H9 (cell line): ENCODE results near the gene CETP. TPM values are rescaled to one million over a fixed set of nuclear protein-coding genes. Genes with fewer than 3 reads are reported as not detected.

Source experiments
- DNase-seq: peaks from one replicate; pipeline ENCODE4 v3.0.0-alpha.2; 2017
- H2AFZ ChIP-seq: one replicate; pipeline ENCODE4 v1.6.1; 2013; ENCODE audit warnings: mild to moderate bottlenecking, low read length, control low read depth, moderate library complexity
- H2AK5ac ChIP-seq: 2 replicates; pipeline ENCODE4 v1.6.1; 2013; ENCODE audit warnings: low read length, control low read depth, mixed read lengths; ENCODE audit not compliant: insufficient read length
- H2BK120ac ChIP-seq: one replicate; pipeline ENCODE4 v1.6.1; 2013; ENCODE audit warnings: low read depth, mild to moderate bottlenecking, low read length, control low read depth, inconsistent platforms; ENCODE audit not compliant: poor library complexity, severe bottlenecking
- H2BK12ac ChIP-seq: 2 replicates; pipeline ENCODE4 v1.6.1; 2013; ENCODE audit warnings: low read length, control low read depth, mixed read lengths, low read depth; ENCODE audit not compliant: insufficient read length
- H2BK15ac ChIP-seq: 2 replicates; pipeline ENCODE4 v1.6.1; 2013; ENCODE audit warnings: low read depth, low read length, control low read depth
- H2BK20ac ChIP-seq: one replicate; pipeline ENCODE4 v1.6.1; 2013; ENCODE audit warnings: low read depth, mild to moderate bottlenecking, low read length, control low read depth, inconsistent platforms; ENCODE audit not compliant: poor library complexity, severe bottlenecking
- H2BK5ac ChIP-seq: 2 replicates; pipeline ENCODE4 v1.6.1; 2013; ENCODE audit warnings: low read length, control low read depth, mixed read lengths; ENCODE audit not compliant: insufficient read length
- H3K14ac ChIP-seq: 2 replicates; pipeline ENCODE4 v1.6.1; 2013; ENCODE audit warnings: low read length, control low read depth; ENCODE audit not compliant: insufficient read depth
- H3K18ac ChIP-seq: 2 replicates; pipeline ENCODE4 v1.6.1; 2013; ENCODE audit warnings: low read depth, mild to moderate bottlenecking, mixed read lengths, low read length, control low read depth; ENCODE audit not compliant: insufficient read length
- H3K23ac ChIP-seq: 2 replicates; pipeline ENCODE4 v1.6.1; 2013; ENCODE audit warnings: low read length, control low read depth, mixed read lengths, low read depth; ENCODE audit not compliant: insufficient read length
- H3K23me2 ChIP-seq: 2 replicates; pipeline ENCODE4 v1.6.1; 2013; ENCODE audit warnings: low read depth, mild to moderate bottlenecking, mixed read lengths, low read length, control low read depth; ENCODE audit not compliant: insufficient read length, poor library complexity, severe bottlenecking
- H3K27ac ChIP-seq: 2 replicates; pipeline ENCODE4 v1.5.1; 2013; ENCODE audit warnings: low read length, control low read depth, mixed read lengths, low read depth; ENCODE audit not compliant: insufficient read length
- H3K27me3 ChIP-seq: 2 replicates; pipeline ENCODE4 v1.6.1; 2013; ENCODE audit warnings: low read length, control low read depth, inconsistent platforms; ENCODE audit not compliant: insufficient read depth
- H3K4ac ChIP-seq: 2 replicates; pipeline ENCODE4 v1.6.1; 2013; ENCODE audit warnings: low read depth, mild to moderate bottlenecking, control low read depth, inconsistent platforms, low read length, moderate library complexity
- H3K4me1 ChIP-seq: 2 replicates; pipeline ENCODE4 v1.6.1; 2013; ENCODE audit warnings: low read length, control low read depth, inconsistent platforms; ENCODE audit not compliant: insufficient read depth
- H3K4me2 ChIP-seq: 2 replicates; pipeline ENCODE4 v1.6.1; 2013; ENCODE audit warnings: low read length, control low read depth, mixed read lengths; ENCODE audit not compliant: insufficient read length, insufficient read depth
- H3K56ac ChIP-seq: 2 replicates; pipeline ENCODE4 v1.6.1; 2013; ENCODE audit warnings: low read depth, mild to moderate bottlenecking, mixed read lengths, low read length, control low read depth; ENCODE audit not compliant: insufficient read length
- H3K79me1 ChIP-seq: 2 replicates; pipeline ENCODE4 v1.6.1; 2013; ENCODE audit warnings: low read depth, mild to moderate bottlenecking, moderate library complexity, low read length, control low read depth, inconsistent platforms; ENCODE audit not compliant: insufficient read depth, poor library complexity, severe bottlenecking
- H3K79me2 ChIP-seq: 2 replicates; pipeline ENCODE4 v1.6.1; 2013; ENCODE audit warnings: low read length, control low read depth, inconsistent platforms; ENCODE audit not compliant: insufficient read depth
- H3K9ac ChIP-seq: 2 replicates; pipeline ENCODE4 v1.6.1; 2013; ENCODE audit warnings: low read length, control low read depth, mixed read lengths; ENCODE audit not compliant: insufficient read length; ENCODE audit errors: extremely low read depth
- H3K9me3 ChIP-seq: one replicate; pipeline ENCODE4 v1.6.1; 2013; ENCODE audit warnings: low read depth, low read length, inconsistent platforms; ENCODE audit not compliant: control insufficient read depth
- H3T11ph ChIP-seq: one replicate; pipeline ENCODE4 v1.6.1; 2013; ENCODE audit warnings: mild to moderate bottlenecking, low read length, control low read depth, inconsistent platforms
- H4K20me1 ChIP-seq: one replicate; pipeline ENCODE4 v1.6.1; 2013; ENCODE audit not compliant: control insufficient read depth, insufficient read length, insufficient read depth
- H4K5ac ChIP-seq: 2 replicates; pipeline ENCODE4 v1.6.1; 2013; ENCODE audit warnings: low read depth, mild to moderate bottlenecking, mixed read lengths, low read length, control low read depth; ENCODE audit not compliant: insufficient read length
- H4K8ac ChIP-seq: replicated peaks from 2 replicates; pipeline ENCODE4 v1.6.1; 2013; ENCODE audit warnings: low read length, control low read depth, mixed read lengths, low read depth; ENCODE audit not compliant: insufficient read length
- H4K91ac ChIP-seq: 2 replicates; pipeline ENCODE4 v1.6.1; 2013; ENCODE audit warnings: low read depth, mild to moderate bottlenecking, moderate library complexity, mixed read lengths, low read length, control low read depth; ENCODE audit not compliant: insufficient read length
- H3K27ac Mint-ChIP-seq, 3 experiments: 2 replicates in 2 of 3; 3 replicates in 1 of 3; pipeline ENCODE4 v1.8.0; 2020 to 2021; ENCODE audit warnings: mixed read lengths in 3 of 3, mild to moderate bottlenecking in 1 of 3, moderate library complexity in 1 of 3
- H3K27me3 Mint-ChIP-seq: 2 replicates; pipeline ENCODE4 v1.8.0; 2021; ENCODE audit warnings: low read depth, mild to moderate bottlenecking, moderate library complexity, mixed read lengths
- H3K36me3 Mint-ChIP-seq, 3 experiments: 2 replicates in 2 of 3; 3 replicates in 1 of 3; pipeline ENCODE4 v1.8.0; 2020 to 2021; ENCODE audit warnings: low read depth in 3 of 3, mixed read lengths in 3 of 3; ENCODE audit not compliant: insufficient read depth in 1 of 3
- H3K4me1 Mint-ChIP-seq, 2 experiments: 2 replicates each; pipeline ENCODE4 v1.8.0; 2020; ENCODE audit warnings: mixed read lengths in 2 of 2
- H3K4me3 Mint-ChIP-seq, 2 experiments: 2 replicates in 1 of 2; 3 replicates in 1 of 2; pipeline ENCODE4 v1.8.0; 2020 to 2021; ENCODE audit warnings: mild to moderate bottlenecking in 2 of 2, mixed read lengths in 2 of 2, moderate library complexity in 1 of 2
- H3K9me3 Mint-ChIP-seq, 2 experiments: 2 replicates in 1 of 2; 3 replicates in 1 of 2; pipeline ENCODE4 v1.8.0; 2020; ENCODE audit warnings: mild to moderate bottlenecking in 2 of 2, mixed read lengths in 2 of 2, moderate library complexity in 1 of 2
- CTCF ChIP-seq: fragments of 200-600 bp; sonication (generic); conservative IDR thresholded peaks from 3 replicates; pipeline ENCODE4 v1.8.0; 2021; ENCODE audit warnings: antibody characterized with exemption, mild to moderate bottlenecking
- WGBS: extraction: QIAGEN DNeasy Blood & Tissue Kit; methylation state at CpG from one replicate; pipeline ENCODE4 v1.1.7; 2013; ENCODE audit warnings: missing lambda C conversion rate, low lambda C conversion rate, mixed read lengths; ENCODE audit not compliant: insufficient read length; ENCODE audit errors: extremely low coverage; 5-methylcytosine and 5-hydroxymethylcytosine counted together
- total RNA-seq: library from RNA; stranded (reverse); gene quantifications from 2 replicates; pipeline ENCODE4 v1.2.1, GENCODE V29; 2021

The CETP gene
- total RNA-seq, 1 experiment from 2014 or later = not detected

DNA sequence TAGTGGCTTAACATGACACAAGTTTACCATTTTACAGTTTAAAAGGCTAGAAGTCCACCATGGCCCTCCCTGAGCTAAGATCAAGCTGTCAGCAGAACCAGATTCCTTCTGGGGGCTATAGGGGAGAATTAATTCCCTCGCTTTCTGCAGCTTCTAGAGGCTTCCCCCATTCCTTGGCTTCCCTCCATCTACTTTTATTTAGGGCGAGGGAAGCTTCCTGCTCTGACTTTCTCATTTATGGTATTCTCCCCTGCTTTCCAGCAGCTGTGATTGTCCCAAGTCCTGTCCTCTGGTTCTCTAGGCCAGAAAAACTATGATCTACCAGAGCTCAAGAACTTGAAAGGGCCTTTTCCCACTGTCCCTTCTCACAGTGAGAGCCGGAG, 4.3 kb downstream of the CETP start:
- no peak overlapping the region for H2BK5ac ChIP-seq
- no peak overlapping the region for H3K14ac ChIP-seq
- H3T11ph ChIP-seq = no peak overlapping the region
- TF ChIP-seq CTCF = no peak
- no peaks in the 10 kb centered on the region for H3K27me3 ChIP-seq
- H2AK5ac ChIP-seq = no peak overlapping the region
- Mint-ChIP-seq H3K27me3 (peaks cover 1% of the 10 kb centered on the region), H3K36me3 (no peaks in the 10 kb centered on the region; a peak in 1 of 7 replicates), H3K4me3 (no peak overlapping the region), H3K27ac (no peak overlapping the region; a peak in 1 of 7 replicates), H3K4me1 (peaks cover 2 to 3% of the 10 kb centered on the region in 2 experiments; a peak in 2 of 4 replicates), H3K9me3 (no peaks in the 10 kb centered on the region)
- no peak overlapping the region for H3K56ac ChIP-seq
- H3K79me1 ChIP-seq = no peaks in the 10 kb centered on the region
- H3K23me2 ChIP-seq = no peaks in the 10 kb centered on the region
- no peak overlapping the region for H4K8ac ChIP-seq
- WGBS = no CpG with 5 or more reads among the region's 3 CpGs
- no peaks in the 10 kb centered on the region for H3K79me2 ChIP-seq
- H4K91ac ChIP-seq = no peak overlapping the region
- no peak overlapping the region for H3K4ac ChIP-seq
- H3K18ac ChIP-seq = no peak overlapping the region
- H3K4me2 ChIP-seq = no peak overlapping the region
- H2BK120ac ChIP-seq = no peak overlapping the region
- H3K9me3 ChIP-seq = no peaks in the 10 kb centered on the region
- no peaks in the 10 kb centered on the region for H4K20me1 ChIP-seq
- no peak overlapping the region for H2AFZ ChIP-seq
- no peak overlapping the region for H2BK15ac ChIP-seq
- H3K27ac ChIP-seq = no peak overlapping the region
- H3K23ac ChIP-seq = no peak overlapping the region
- no peak overlapping the region for H2BK12ac ChIP-seq
- H4K5ac ChIP-seq = no peak overlapping the region
- H3K4me1 ChIP-seq = no peaks in the 10 kb centered on the region
- DNase-seq = no peak
- H2BK20ac ChIP-seq = no peak overlapping the region
- H3K9ac ChIP-seq = no peak overlapping the region
